ENCODE measurements around the gene STX19. TPM values are rescaled to one million over a fixed set of nuclear protein-coding genes. Genes with fewer than 3 reads are reported as not detected.

STX19 gene
- polyA plus RNA-seq, 2 donors = 6.8 to 14.4 TPM

- Histone ChIP-seq H3K27me3 (ENCODE audit: control insufficient read depth in 1 of 2, insufficient read depth in 2 of 2, low read length in 2 of 2) (no peaks in the 10 kb centered on the region), H3K4me3 (ENCODE audit: low read depth in 1 of 2, low read length in 2 of 2) (no peak overlapping the region), H3K9me3 (ENCODE audit: control insufficient read depth in 2 of 2, insufficient read depth in 1 of 2, low read depth in 1 of 2, low read length in 1 of 2) (no peaks in the 10 kb centered on the region), H3K4me1 (ENCODE audit: control insufficient read depth in 2 of 2, insufficient read depth in 2 of 2, low read length in 1 of 2) (no peaks in the 10 kb centered on the region), H3K27ac (ENCODE audit: low read depth in 2 of 2, low read length in 1 of 2) (no peak overlapping the region), H3K36me3 (ENCODE audit: control insufficient read depth in 2 of 2, insufficient read depth in 2 of 2, low read length in 1 of 2) (no peaks in the 10 kb centered on the region)
- WGBS, 2 donors = 71 to 83% methylated on average over 3 of the region's 3 CpGs
Observed at GRCh38 chr3:94036909-94037507, 8.6 kb upstream of the STX19 start.

- 57 to 64% methylated on average over 2 of the region's 2 CpGs for WGBS, 2 donors
- Histone ChIP-seq H3K27me3 (ENCODE audit: control insufficient read depth in 1 of 2, insufficient read depth in 2 of 2, low read length in 2 of 2) (no peaks in the 10 kb centered on the region), H3K36me3 (ENCODE audit: control insufficient read depth in 2 of 2, insufficient read depth in 2 of 2, low read length in 1 of 2) (no peaks in the 10 kb centered on the region), H3K9me3 (ENCODE audit: control insufficient read depth in 2 of 2, insufficient read depth in 1 of 2, low read depth in 1 of 2, low read length in 1 of 2) (no peaks in the 10 kb centered on the region), H3K4me1 (ENCODE audit: control insufficient read depth in 2 of 2, insufficient read depth in 2 of 2, low read length in 1 of 2) (no peaks in the 10 kb centered on the region), H3K4me3 (ENCODE audit: low read depth in 1 of 2, low read length in 2 of 2) (peak overlapping the region in 1 of 2 donors; percentile 8), H3K27ac (ENCODE audit: low read depth in 2 of 2, low read length in 1 of 2) (no peak overlapping the region)
Observed at GRCh38 chr3:94026623-94027022, 1.8 kb downstream of the STX19 start.

GRCh38 chr3:94024385-94024784, 4.0 kb downstream of the STX19 start:
- no peaks in the 10 kb centered on the region for H3K27me3 ChIP-seq (ENCODE audit: control insufficient read depth in 1 of 2, insufficient read depth in 2 of 2, low read length in 2 of 2)
- no peak overlapping the region for H3K4me3 ChIP-seq (ENCODE audit: low read depth in 1 of 2, low read length in 2 of 2)
- no peak overlapping the region for H3K27ac ChIP-seq (ENCODE audit: low read depth in 2 of 2, low read length in 1 of 2)
- WGBS, 2 donors = 61 to 84% methylated on average over 3 of the region's 3 CpGs
- H3K9me3 ChIP-seq (ENCODE audit: control insufficient read depth in 2 of 2, insufficient read depth in 1 of 2, low read depth in 1 of 2, low read length in 1 of 2) = no peaks in the 10 kb centered on the region
- H3K4me1 ChIP-seq (ENCODE audit: control insufficient read depth in 2 of 2, insufficient read depth in 2 of 2, low read length in 1 of 2) = no peaks in the 10 kb centered on the region
- H3K36me3 ChIP-seq (ENCODE audit: control insufficient read depth in 2 of 2, insufficient read depth in 2 of 2, low read length in 1 of 2) = no peaks in the 10 kb centered on the region

- H3K27ac ChIP-seq (ENCODE audit: low read depth in 2 of 2, low read length in 1 of 2) = no peak overlapping the region
- WGBS, 2 donors = 80 to 93% methylated on average over 3 of the region's 3 CpGs
- H3K9me3 ChIP-seq (ENCODE audit: control insufficient read depth in 2 of 2, insufficient read depth in 1 of 2, low read depth in 1 of 2, low read length in 1 of 2) = no peaks in the 10 kb centered on the region
- no peaks in the 10 kb centered on the region for H3K4me1 ChIP-seq (ENCODE audit: control insufficient read depth in 2 of 2, insufficient read depth in 2 of 2, low read length in 1 of 2)
- H3K36me3 ChIP-seq (ENCODE audit: control insufficient read depth in 2 of 2, insufficient read depth in 2 of 2, low read length in 1 of 2) = no peaks in the 10 kb centered on the region
- no peak overlapping the region for H3K4me3 ChIP-seq (ENCODE audit: low read depth in 1 of 2, low read length in 2 of 2)
- no peaks in the 10 kb centered on the region for H3K27me3 ChIP-seq (ENCODE audit: control insufficient read depth in 1 of 2, insufficient read depth in 2 of 2, low read length in 2 of 2)
Observed at GRCh38 chr3:94020293-94020692, 8.1 kb downstream of the STX19 start.

DNA sequence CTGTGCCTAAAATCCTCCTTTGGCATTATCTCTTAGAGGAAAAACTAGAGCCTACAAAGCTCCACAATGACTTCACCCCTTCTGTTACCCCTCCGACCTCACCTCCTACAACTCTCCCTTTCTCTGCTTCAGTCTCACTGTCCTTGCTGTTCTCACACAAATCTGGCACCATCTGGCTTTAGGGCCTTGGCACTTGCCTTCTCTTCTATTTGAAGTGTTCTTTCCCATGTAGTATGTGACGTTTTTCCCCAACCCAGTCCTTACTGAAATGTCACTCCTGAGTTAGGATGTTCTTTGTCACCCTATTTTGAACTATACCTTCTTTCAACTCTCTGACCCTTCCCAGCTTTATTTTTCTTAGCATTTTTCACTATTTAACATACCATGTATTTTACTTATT, 8.7 kb downstream of the STX19 start:
- H3K4me3 ChIP-seq (ENCODE audit: low read depth in 1 of 2, low read length in 2 of 2) = no peak overlapping the region
- H3K4me1 ChIP-seq (ENCODE audit: control insufficient read depth in 2 of 2, insufficient read depth in 2 of 2, low read length in 1 of 2) = no peaks in the 10 kb centered on the region
- no peaks in the 10 kb centered on the region for H3K36me3 ChIP-seq (ENCODE audit: control insufficient read depth in 2 of 2, insufficient read depth in 2 of 2, low read length in 1 of 2)
- H3K9me3 ChIP-seq (ENCODE audit: control insufficient read depth in 2 of 2, insufficient read depth in 1 of 2, low read depth in 1 of 2, low read length in 1 of 2) = no peaks in the 10 kb centered on the region
- no peak overlapping the region for H3K27ac ChIP-seq (ENCODE audit: low read depth in 2 of 2, low read length in 1 of 2)
- H3K27me3 ChIP-seq (ENCODE audit: control insufficient read depth in 1 of 2, insufficient read depth in 2 of 2, low read length in 2 of 2) = no peaks in the 10 kb centered on the region
- WGBS, 2 donors = 86 to 88% methylated on average over 2 of the region's 2 CpGs

- Histone ChIP-seq H3K36me3 (ENCODE audit: control insufficient read depth in 2 of 2, insufficient read depth in 2 of 2, low read length in 1 of 2) (no peaks in the 10 kb centered on the region), H3K4me3 (ENCODE audit: low read depth in 1 of 2, low read length in 2 of 2) (no peak overlapping the region), H3K9me3 (ENCODE audit: control insufficient read depth in 2 of 2, insufficient read depth in 1 of 2, low read depth in 1 of 2, low read length in 1 of 2) (no peaks in the 10 kb centered on the region), H3K27me3 (ENCODE audit: control insufficient read depth in 1 of 2, insufficient read depth in 2 of 2, low read length in 2 of 2) (no peaks in the 10 kb centered on the region), H3K4me1 (ENCODE audit: control insufficient read depth in 2 of 2, insufficient read depth in 2 of 2, low read length in 1 of 2) (no peaks in the 10 kb centered on the region), H3K27ac (ENCODE audit: low read depth in 2 of 2, low read length in 1 of 2) (no peak overlapping the region)
- 76 to 86% methylated on average over 1 of the region's 1 CpG for WGBS, 2 donors
Observed at GRCh38 chr3:94015025-94015424, 13.4 kb downstream of the STX19 start.

- no peaks in the 10 kb centered on the region for H3K4me1 ChIP-seq (ENCODE audit: control insufficient read depth in 2 of 2, insufficient read depth in 2 of 2, low read length in 1 of 2)
- no peak overlapping the region for H3K4me3 ChIP-seq (ENCODE audit: low read depth in 1 of 2, low read length in 2 of 2)
- WGBS, 2 donors = 76 to 83% methylated on average over 1 of the region's 1 CpG
- no peaks in the 10 kb centered on the region for H3K36me3 ChIP-seq (ENCODE audit: control insufficient read depth in 2 of 2, insufficient read depth in 2 of 2, low read length in 1 of 2)
- no peaks in the 10 kb centered on the region for H3K27me3 ChIP-seq (ENCODE audit: control insufficient read depth in 1 of 2, insufficient read depth in 2 of 2, low read length in 2 of 2)
- no peak overlapping the region for H3K27ac ChIP-seq (ENCODE audit: low read depth in 2 of 2, low read length in 1 of 2)
- H3K9me3 ChIP-seq (ENCODE audit: control insufficient read depth in 2 of 2, insufficient read depth in 1 of 2, low read depth in 1 of 2, low read length in 1 of 2) = no peaks in the 10 kb centered on the region
Observed at GRCh38 chr3:94012185-94012584, 16.2 kb downstream of the STX19 start.

- no peak overlapping the region for H3K4me3 ChIP-seq (ENCODE audit: low read depth in 1 of 2, low read length in 2 of 2)
- no peak overlapping the region for H3K27ac ChIP-seq (ENCODE audit: low read depth in 2 of 2, low read length in 1 of 2)
- no peaks in the 10 kb centered on the region for H3K4me1 ChIP-seq (ENCODE audit: control insufficient read depth in 2 of 2, insufficient read depth in 2 of 2, low read length in 1 of 2)
- H3K27me3 ChIP-seq (ENCODE audit: control insufficient read depth in 1 of 2, insufficient read depth in 2 of 2, low read length in 2 of 2) = no peaks in the 10 kb centered on the region
- H3K9me3 ChIP-seq (ENCODE audit: control insufficient read depth in 2 of 2, insufficient read depth in 1 of 2, low read depth in 1 of 2, low read length in 1 of 2) = no peaks in the 10 kb centered on the region
- 72 to 85% methylated on average over 3 of the region's 3 CpGs for WGBS, 2 donors
- no peaks in the 10 kb centered on the region for H3K36me3 ChIP-seq (ENCODE audit: control insufficient read depth in 2 of 2, insufficient read depth in 2 of 2, low read length in 1 of 2)
Observed at GRCh38 chr3:94011233-94011711, 17.1 kb downstream of the STX19 start.

DNA sequence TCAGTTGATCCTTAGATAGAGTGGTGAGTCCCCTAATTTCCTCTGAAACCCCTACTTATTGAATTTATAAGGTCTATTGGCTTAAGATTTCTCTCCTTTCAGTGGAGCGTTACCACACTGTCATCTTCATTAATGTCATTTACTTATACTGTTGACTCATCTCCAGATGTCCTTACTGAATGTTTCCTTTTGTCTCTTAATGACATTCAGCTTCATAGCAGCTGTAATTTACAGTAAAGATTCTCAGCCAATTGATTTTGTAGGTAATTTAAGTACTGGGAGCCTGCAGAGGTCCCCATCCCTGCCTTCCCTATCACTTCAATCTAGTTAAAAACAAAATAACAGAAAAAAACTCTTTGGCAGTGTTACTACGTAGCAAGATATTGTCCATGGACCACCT, 18.8 kb downstream of the STX19 start:
- Histone ChIP-seq H3K4me3 (ENCODE audit: low read depth in 1 of 2, low read length in 2 of 2) (no peak overlapping the region), H3K27ac (ENCODE audit: low read depth in 2 of 2, low read length in 1 of 2) (no peak overlapping the region), H3K4me1 (ENCODE audit: control insufficient read depth in 2 of 2, insufficient read depth in 2 of 2, low read length in 1 of 2) (no peaks in the 10 kb centered on the region), H3K36me3 (ENCODE audit: control insufficient read depth in 2 of 2, insufficient read depth in 2 of 2, low read length in 1 of 2) (no peaks in the 10 kb centered on the region), H3K9me3 (ENCODE audit: control insufficient read depth in 2 of 2, insufficient read depth in 1 of 2, low read depth in 1 of 2, low read length in 1 of 2) (no peaks in the 10 kb centered on the region), H3K27me3 (ENCODE audit: control insufficient read depth in 1 of 2, insufficient read depth in 2 of 2, low read length in 2 of 2) (no peaks in the 10 kb centered on the region)
- WGBS, 2 donors = 92 to 100% methylated on average over 2 of the region's 2 CpGs

- H3K9me3 ChIP-seq (ENCODE audit: control insufficient read depth in 2 of 2, insufficient read depth in 1 of 2, low read depth in 1 of 2, low read length in 1 of 2) = no peaks in the 10 kb centered on the region
- H3K27me3 ChIP-seq (ENCODE audit: control insufficient read depth in 1 of 2, insufficient read depth in 2 of 2, low read length in 2 of 2) = no peaks in the 10 kb centered on the region
- H3K36me3 ChIP-seq (ENCODE audit: control insufficient read depth in 2 of 2, insufficient read depth in 2 of 2, low read length in 1 of 2) = no peaks in the 10 kb centered on the region
- no peak overlapping the region for H3K27ac ChIP-seq (ENCODE audit: low read depth in 2 of 2, low read length in 1 of 2)
- WGBS, 2 donors = 59 to 75% methylated on average over 2 of the region's 2 CpGs
- no peaks in the 10 kb centered on the region for H3K4me1 ChIP-seq (ENCODE audit: control insufficient read depth in 2 of 2, insufficient read depth in 2 of 2, low read length in 1 of 2)
- H3K4me3 ChIP-seq (ENCODE audit: low read depth in 1 of 2, low read length in 2 of 2) = no peak overlapping the region
Observed at GRCh38 chr3:94008253-94008652, 20.1 kb downstream of the STX19 start.

Data from esophagus (tissue), 2 donors.